Measurements from ENCODE around the gene CCDC126.

- TF ChIP-seq, protein P1, sequence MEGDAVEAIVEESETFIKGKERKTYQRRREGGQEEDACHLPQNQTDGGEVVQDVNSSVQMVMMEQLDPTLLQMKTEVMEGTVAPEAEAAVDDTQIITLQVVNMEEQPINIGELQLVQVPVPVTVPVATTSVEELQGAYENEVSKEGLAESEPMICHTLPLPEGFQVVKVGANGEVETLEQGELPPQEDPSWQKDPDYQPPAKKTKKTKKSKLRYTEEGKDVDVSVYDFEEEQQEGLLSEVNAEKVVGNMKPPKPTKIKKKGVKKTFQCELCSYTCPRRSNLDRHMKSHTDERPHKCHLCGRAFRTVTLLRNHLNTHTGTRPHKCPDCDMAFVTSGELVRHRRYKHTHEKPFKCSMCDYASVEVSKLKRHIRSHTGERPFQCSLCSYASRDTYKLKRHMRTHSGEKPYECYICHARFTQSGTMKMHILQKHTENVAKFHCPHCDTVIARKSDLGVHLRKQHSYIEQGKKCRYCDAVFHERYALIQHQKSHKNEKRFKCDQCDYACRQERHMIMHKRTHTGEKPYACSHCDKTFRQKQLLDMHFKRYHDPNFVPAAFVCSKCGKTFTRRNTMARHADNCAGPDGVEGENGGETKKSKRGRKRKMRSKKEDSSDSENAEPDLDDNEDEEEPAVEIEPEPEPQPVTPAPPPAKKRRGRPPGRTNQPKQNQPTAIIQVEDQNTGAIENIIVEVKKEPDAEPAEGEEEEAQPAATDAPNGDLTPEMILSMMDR (IDR thresholded peaks at IDR 0.05) = no peak
- no peak for TF ChIP-seq POLR2A (IDR thresholded peaks at IDR 0.05)
Measured at GRCh38 chr7:23691320-23691719, 94.1 kb downstream of the CCDC126 start.
